GM21825 (cell line): Measurements from ENCODE around the gene PBX2.
"Not testable (repeated sequence)": the region's sequence is repeated elsewhere in the genome, so short reads cannot be mapped to it uniquely, and the experiment has no call there.

ENCODE experiments used
- ATAC-seq: cut with Tn5 transposase; IDR thresholded peaks from one replicate; pipeline ENCODE4 v1.9.1; 2021; ENCODE audit warnings: mild to moderate bottlenecking, moderate library complexity; ENCODE audit not compliant: unreplicated experiment

The PBX2 gene

DNA sequence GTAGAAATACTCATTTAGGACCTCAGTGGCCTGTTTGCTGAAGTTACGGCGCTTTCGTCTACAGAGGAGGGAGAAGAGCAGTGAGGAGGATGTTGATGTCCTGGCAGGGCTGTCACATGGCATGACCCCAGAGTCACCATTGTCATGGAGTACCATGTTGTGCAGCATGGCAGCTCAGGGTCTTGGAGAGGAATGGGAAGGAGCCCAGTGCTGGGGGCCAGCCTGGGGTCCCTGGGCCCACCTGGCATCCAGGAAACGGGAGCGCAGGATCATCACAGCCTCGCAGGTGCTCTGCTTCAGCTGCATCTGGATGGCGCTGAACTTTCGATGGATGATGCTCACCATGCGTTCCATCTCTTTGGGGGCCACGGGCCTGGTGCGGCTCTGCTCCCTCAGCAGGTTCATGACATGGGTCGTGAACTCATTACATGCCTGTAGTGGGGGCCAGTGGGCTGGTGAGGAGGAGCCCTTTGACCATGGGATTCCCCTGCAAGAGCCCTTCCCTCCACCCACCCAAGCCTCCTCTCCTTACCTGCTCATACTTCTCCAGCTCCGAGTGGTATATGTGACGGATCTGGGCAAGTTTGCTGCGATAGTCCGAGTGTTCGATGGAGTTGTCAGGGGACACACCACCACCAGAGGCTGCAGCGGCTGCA lies 2.1 kb downstream of the PBX2 start:
- ATAC-seq, result not testable (repeated sequence)

DNA sequence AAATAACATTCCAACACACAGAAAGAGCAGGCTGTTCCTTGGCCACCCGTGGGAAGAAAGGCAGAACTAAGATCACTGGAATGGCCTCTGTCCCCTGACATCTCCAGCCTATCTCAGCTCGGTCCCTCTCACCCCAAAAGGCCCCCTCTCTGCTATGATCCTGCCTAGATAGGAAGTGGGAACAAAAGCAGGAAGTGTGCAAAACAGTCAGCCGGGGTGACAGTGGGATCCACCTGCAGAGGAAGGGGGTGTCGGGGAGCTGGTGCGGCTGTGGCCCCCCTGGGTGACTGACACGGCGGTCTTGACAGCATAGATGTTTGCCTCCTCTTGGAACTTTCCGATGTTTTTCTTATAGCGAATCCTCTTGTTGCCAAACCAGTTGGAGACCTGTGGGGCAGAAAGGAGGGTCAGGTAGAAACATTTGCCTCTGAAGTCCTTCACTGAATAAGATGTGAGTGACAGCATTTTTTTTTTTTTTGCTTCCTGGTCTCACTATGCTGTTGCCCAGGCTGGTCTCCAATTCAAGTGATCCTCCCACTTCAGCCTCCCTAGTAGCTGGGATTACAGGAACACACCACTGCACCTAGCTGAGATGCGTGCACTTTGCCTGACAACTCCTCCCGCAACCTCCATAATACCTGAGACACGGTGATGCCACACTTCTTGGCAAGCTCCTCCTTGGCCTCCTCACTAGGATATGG lies 2.8 kb downstream of the PBX2 start:
- ATAC-seq, result no peak

DNA sequence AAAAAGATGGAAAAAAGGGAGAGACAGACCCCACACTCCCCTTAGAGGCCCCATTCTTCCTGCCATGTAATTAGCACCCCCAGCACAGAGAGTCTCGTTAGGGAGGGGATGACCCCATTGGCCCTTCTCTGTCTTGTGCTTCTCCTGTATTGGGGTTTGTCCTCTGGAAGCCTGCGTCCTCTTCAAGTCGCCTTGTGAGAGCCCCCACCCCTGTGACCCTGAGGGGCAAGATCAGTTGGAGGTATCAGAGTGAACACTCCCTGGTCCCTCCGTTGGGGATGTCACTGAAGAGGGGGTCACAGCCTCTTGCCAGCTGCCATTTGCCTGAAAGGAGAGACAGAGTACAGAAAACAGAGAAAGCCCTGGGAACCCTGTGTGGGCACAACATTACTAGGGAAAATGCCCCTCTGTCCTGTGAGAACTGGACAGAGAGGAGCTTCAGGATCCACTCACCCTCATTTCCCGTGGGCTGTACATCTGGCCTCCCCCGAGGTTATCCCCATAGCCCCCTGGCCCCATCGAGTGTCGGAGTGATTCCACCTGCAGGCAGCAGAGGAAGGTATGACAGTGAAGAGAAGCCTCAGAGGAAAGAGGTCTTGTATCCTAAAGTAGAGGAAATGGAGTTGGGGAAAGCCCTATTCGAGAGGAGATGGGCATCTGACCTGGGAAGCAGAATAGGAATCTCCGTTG lies 3.7 kb downstream of the PBX2 start:
- not testable (repeated sequence) for ATAC-seq

DNA sequence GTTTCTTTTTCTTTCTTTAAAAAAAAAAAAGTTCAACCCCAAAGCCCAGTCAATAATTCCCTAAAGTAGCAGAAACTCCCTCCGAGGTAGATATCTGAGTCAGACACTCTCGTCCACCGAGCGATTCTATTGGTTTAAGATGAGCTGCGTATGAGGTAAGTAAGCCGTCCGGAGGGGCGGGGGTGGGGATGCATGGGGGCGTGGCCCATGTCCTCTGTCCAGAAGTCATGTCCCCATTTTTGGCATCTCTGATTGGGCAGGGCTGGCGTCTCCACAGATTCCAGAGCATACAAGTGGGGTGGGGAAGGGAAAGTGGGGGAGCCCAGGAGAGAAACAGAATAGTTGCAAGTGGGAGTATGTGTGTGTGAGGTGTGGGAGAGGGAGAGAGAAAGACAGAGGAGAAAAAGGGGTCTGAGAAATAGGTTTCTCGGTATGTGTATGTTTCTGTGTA lies 4.3 kb downstream of the PBX2 start:
- ATAC-seq, result not testable (repeated sequence)

DNA sequence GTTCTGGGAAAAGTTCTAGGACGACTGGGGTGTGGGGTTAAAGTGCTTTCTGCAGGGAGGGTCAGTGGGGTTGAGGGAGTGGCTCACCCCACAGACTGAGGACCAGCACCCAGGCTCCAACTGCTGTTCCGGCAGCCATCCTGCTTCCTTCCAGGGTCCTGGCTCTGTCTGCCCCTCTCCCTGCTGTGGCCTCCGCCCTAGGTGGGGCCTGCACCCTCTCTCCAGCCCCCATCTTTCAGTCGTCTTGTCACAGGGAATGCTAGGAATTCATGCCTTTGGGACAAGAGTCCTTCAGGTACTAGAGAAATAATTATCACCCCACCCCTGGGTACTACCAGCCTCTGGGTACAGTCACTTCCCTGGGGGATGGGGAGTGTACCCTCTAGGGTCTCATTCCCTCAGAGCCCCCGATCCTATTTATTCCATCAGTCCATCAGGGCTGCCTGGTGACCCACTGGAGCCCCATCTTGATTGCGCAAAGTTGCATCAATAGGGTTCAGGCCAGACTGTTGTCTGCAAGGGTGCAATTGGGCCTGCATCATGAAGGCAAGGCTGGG lies 5.8 kb downstream of the PBX2 start, which contains the start of gene AGER:
TSS of gene AGER (minus strand) at position 170 of the 557 bp plus-strand sequence. CDS start at position 139, 31 bp downstream.
- ATAC-seq, result no peak

DNA sequence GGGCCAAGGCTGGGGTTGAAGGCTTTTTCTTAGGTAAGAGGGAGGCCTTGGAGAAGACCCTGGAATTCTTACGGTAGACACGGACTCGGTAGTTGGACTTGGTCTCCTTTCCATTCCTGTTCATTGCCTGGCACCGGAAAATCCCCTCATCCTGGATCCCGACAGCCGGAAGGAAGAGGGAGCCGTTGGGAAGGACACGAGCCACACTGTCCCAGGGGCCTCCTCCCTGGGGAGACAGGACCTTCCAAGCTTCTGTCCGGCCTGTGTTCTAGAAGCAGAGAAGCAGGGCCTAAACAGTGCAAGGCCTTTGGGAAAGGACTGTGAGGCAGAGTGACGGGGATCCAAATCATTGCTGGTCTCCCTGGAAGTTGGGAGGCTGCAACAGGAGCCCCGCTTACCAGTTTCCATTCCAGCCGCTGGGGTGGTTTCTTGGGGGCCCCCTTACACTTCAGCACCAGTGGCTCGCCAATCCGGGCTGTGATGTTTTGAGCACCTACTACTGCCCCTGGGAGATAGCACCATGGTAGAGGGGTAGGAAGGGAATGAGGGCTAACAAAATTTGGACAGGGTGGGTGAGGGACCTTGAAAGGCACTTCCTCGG lies 6.4 kb downstream of the PBX2 start:
- no peak for ATAC-seq

DNA sequence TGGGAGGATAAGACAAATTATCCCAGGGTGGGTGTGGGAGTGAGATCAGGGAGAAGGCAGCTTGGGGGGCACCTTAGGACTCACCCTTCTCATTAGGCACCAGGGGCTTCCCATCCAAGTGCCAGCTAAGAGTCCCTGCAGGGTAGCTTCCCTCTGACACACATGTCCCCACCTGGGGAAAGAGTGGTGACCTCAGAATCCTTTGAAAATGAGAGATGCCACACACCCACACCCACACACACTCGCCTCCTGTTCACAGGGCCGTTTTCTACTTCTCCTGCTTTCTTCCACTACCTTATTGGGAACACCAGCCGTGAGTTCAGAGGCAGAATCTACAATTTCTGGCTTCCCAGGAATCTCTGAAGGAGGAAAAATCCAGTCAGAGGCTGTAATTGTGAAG lies 7.0 kb downstream of the PBX2 start:
- ATAC-seq, result no peak

DNA sequence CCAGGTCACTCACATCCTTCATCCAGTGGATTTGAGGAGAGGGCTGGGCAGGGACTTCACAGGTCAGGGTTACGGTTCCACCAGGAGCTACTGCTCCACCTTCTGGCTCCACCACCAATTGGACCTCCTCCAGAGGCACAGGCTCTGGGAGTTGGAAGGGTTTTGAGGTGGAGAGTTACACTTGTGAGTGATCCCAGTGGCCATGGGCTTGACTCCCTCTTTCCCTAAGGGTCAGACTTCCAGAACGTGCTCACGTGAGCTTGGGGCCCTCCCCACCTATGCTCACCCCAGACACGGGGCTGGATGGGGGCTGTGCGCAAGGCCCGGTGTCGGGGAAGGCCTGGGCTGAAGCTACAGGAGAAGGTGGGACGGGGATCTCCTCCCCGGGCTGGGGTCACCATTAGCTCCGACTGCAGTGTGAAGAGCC lies 7.4 kb downstream of the PBX2 start:
- no peak for ATAC-seq

DNA sequence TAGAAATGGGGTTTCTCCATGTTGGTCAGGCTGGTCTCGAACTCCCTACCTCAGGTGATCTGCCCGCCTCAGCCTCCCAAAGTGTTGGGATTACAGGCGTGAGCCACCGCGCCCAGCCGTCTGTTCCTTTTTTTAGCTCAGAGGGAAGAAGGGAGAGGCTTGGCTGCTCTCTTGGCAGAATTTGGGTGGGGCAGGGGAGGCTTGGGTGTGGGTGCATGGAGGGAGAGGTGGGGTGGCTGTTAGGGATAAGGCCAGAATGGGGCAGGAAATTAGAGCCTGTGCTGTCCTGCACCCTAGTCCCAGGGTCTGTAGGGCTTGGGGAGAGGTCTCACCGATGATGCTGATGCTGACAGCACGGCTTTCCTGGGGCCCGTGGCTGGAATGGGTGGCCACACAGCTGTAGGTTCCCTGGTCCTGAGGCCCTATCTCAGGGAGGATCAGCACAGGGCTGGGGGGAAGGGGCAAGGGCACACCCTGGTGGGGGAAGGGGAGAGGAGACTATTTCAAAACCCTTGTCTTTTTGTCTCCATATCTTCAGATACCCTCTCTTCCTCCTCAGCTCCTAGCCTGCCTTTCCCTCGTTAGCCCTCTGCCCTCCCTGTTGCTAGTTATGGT lies 8.0 kb downstream of the PBX2 start:
- no peak for ATAC-seq

DNA sequence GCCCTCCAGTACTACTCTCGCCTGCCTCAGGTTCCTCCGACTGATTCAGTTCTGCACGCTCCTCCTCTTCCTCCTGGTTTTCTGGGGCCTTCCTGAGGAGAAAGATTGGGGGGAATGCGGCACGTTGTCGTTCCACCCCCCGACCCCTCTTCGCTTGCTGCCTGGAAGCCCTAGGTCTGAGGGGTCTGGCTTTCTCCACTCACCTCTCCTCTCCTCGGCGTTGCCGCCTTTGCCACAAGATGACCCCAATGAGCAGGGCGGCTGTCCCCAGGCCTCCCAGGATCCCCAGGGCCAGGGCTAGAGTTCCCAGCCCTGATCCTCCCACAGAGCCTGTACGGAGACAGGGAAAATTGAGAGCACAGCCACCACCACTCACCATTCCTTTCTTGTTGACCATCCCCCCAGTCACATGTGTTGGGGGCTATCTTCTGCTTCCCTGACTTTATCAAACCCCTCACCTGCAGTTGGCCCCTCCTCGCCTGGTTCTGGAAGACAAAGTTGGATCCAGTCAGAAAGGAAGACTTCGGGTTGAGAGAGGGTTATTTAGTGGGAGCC lies 8.8 kb downstream of the PBX2 start:
- ATAC-seq, result no peak

DNA sequence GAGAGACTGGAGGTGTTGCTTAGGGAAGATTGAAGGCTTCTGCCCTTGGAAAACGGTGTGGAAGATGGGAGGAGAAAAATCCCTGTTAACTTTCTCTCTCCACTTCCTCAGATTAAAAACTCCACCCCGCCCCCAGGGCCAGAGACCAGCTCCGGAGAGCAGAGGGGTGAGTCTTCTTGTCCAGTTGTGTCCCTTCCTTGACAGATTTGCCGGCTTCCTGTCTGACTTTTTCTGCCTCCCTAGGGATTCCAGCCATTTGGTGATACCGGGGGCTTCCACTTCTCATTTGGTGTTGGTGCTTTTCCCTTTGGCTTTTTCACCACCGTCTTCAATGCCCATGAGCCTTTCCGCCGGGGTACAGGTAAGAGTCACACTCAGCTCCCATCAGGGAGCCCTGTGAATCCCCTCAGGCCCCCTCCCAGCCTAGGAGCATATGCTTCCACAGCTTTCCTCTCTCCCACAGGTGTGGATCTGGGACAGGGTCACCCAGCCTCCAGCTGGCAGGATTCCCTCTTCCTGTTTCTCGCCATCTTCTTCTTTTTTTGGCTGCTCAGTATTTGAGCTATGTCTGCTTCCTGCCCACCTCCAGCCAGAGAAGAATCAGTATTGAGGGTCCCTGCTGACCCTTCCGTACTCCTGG lies 10.1 kb downstream of the PBX2 start:
- no peak for ATAC-seq

DNA sequence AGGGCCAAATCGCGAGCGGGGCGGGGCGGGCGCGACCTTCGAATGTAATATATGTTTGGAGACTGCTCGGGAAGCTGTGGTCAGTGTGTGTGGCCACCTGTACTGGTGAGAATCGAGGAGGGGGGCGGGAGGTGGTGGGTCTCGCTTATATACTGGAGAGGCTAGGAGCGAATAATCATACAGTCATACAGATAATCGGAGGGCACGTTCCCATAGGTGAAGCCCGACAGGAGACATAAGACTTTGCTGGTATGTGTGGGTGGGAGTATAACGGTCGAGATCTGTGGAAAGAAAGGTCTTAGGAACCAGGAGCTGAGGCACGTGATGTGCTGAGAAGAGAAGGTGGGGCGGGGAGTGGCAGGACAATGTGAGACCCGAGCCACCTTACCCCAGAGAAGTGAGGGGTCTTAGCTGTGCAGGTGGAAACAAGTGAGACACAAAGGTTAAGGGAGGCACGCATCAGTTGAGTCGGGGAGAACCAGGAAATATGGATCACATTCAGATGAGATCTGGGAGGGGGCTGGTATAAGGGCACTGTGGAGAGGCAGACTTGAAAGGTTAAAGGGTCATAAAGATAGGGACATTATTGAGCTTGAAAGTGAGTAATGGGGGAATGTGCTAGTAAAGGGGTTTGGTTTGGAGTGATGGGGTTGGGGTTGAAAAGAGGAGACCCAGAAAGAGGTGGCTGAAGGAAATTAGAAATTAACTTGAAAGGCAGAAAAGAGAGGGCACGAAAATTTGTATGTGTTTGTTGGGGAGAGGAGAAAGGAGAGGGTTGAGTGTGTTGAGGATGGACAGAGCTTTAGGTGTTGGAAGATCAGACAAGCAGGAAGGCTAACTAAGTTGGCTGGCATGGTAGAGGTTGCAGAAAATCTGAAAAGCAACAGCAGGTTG lies 11.2 kb downstream of the PBX2 start:
- ATAC-seq, result no peak

DNA sequence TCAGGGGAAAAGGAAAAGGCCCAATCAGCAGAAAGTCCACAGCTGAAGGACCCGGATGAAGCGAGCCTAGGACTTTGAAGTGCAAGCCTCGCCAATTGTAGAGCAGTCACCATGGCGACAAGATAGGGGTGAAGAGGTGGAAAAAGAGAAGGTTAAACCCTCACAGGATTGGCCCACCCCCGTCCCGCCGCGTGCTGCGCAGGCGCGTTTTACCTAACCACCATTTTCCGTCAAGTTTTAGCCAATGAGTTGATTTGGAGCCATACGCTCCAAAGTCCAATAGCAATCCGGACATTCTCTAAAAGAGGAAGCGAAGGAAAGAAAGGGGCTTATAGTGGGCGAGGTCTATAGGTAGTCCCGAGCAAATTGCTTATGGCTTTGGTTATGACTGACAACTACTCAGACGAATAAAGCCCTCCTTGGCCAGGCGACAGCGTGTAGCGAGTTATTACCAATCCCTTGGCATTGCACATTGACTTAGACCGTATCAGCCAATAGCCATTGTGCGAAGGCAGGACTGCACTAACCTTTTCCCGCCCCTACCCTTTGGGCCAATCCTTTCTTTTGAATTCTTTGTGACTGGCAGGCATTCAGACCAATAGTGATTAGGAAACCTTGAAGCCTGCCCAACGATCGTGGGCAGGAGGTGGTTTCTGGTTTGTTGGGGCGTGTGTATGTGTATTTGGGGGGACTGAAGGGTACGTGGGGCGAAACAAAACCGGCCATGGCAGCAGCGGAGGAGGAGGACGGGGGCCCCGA lies 12.0 kb downstream of the PBX2 start, which contains the start of gene RNF5:
TSS of gene RNF5 (plus strand) at position 618 of the 759 bp plus-strand sequence. CDS start at position 725, 107 bp downstream.
- ATAC-seq, result peak; percentile 80

DNA sequence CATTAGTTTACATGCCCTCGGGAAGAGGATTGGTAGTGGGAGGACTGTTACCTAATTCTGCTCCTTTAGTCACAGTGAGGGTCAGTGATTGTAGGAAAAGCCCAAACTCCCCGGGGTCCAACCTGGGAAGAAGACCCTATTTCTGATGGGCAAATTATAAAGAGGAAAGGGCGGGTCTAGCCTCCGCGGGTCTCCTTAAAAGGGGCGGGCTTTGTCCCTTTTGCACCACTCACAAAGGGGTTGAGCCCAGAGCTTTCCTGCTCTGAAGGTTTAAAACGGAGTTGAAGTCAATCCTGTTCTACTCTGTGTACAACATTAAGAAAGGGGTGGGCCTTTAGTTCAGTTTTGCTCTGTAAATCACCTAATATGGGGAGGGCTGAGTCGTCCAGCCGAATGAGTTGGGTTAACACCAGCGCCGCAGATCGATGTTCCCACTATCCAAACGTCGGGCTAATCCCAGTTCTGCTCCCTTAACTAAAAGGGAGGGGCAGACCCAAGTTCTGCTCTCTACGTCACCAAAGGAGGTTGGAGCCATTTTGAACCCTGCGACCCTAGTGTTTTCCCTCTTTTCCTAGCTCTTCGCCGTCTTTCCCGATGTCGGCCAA lies 12.7 kb downstream of the PBX2 start:
- peak; percentile 0 for ATAC-seq

DNA sequence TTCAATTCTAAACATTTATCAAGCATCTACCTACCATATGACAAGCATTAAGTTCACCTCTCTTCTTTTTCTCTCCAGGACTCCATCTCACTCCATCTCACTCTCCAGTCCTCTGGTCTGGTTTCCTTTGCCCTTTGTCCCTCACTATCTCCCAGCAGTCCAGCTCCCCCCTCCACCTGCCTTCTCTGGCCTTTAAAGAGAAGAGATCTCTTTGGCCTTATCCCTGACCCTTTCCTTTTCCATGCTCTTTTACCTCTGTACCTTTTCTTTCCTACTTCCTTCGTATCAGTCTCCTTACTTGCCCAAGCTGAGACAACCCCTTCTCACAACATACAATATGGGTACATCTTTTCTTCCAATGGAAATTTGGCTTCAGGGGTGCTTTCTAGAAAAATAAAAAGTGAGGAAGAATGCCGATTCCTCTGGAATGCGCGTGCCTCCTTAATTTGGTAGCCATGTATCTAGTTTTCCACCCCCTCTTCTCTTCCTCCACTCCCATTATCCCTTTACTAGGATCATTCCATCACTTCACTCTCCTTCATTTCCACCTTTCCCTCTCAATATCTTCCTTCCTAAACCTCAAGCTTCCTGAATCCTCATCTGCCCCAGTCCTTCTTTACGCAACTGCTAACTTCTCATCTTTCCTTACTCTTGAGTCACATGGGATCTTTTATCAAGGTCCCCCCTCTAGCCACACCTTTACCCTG lies 13.4 kb downstream of the PBX2 start:
- ATAC-seq, result no peak

DNA sequence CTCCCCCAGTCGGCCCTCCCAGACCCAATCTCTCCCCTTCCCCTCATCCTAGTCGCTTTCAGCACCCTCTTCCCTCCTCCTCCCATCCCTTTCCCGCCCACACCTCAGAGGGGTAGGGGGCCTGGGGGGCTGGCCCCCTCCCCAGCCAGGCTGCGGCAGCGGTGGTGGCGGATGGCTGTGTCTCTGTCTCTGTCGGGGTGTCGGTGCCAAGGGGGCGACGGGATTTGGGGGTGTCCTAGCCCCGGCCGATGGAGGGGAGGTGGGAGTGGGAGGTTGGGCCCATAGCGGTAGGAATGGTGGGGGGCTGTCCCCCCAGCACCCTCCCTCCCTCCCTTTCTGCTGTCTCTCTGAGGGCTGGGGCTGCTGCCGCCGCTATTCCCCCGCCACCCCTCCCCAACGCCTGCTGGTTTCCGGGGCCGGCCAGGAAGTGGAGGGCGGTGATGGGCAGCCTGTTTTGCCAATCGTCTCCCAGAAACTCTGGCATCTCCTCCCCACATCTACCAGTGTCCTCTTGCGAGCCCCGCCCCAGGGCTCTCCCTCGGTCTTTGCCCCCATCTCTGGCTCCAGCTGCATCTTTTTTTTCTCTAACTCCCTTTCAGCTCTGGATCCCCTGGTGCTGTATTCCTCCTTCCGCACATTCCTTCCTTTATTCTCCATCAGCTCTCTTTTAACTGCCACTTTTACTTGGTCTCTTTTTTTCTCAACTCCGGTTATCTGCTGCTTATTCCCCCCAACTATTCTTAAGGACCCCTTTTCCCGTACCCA lies 14.1 kb downstream of the PBX2 start, which contains the start of gene AGPAT1:
TSS of gene AGPAT1 (minus strand) at position 374 of the 765 bp plus-strand sequence. CDS start 4,588 bp downstream, outside the sequence.
- ATAC-seq, result peak; percentile 39
